Fibroblast of lung (primary cell): ENCODE measurements around the gene C1orf167. TPM values are rescaled to one million over a fixed set of nuclear protein-coding genes. Genes with fewer than 3 reads are reported as not detected.

ENCODE experiments used
- DNase-seq, 2 donors: peaks; one replicate each; pipeline versions ENCODE4 v3.0.0 to v3.0.0-alpha.2; 2010; ENCODE audit warnings: low read depth in 2 of 2
- H2AFZ ChIP-seq: 2 replicates; pipeline ENCODE4 v1.5.1; 2012; ENCODE audit warnings: low read length, control low read depth, inconsistent platforms
- H3K27ac ChIP-seq: 2 replicates; pipeline ENCODE4 v1.5.1; 2011; ENCODE audit warnings: low read length, control low read depth; ENCODE audit not compliant: insufficient read depth
- H3K27me3 ChIP-seq: 2 replicates; pipeline ENCODE4 v1.5.1; 2011; ENCODE audit warnings: mild to moderate bottlenecking, low read length; ENCODE audit not compliant: control insufficient read depth, insufficient read depth
- H3K36me3 ChIP-seq: 2 replicates; pipeline ENCODE4 v1.5.1; 2011; ENCODE audit warnings: low read length; ENCODE audit not compliant: control insufficient read depth, insufficient read depth
- H3K4me1 ChIP-seq: 2 replicates; pipeline ENCODE4 v1.5.1; 2011; ENCODE audit warnings: low read length; ENCODE audit not compliant: control insufficient read depth, insufficient read depth; ENCODE audit errors: extremely low read depth
- H3K4me2 ChIP-seq: 2 replicates; pipeline ENCODE4 v1.5.1; 2011; ENCODE audit warnings: low read length, control low read depth; ENCODE audit not compliant: insufficient read depth; ENCODE audit errors: extremely low read depth
- H3K4me3 ChIP-seq, 4 experiments: fragments of 200-600 bp in 1 of 4; sonication (generic) in 1 of 4; replicated peaks in 1 of 4; 2 replicates each; pipeline ENCODE4 v1.5.1; 2011 to 2016; ENCODE audit warnings: low read length in 4 of 4, low read depth in 3 of 4, mild to moderate bottlenecking in 3 of 4, control low read depth in 2 of 4, inconsistent platforms in 1 of 4, mixed read lengths in 1 of 4; ENCODE audit not compliant: insufficient read depth in 1 of 4; ENCODE audit errors: control extremely low read depth in 1 of 4
- H3K79me2 ChIP-seq: 2 replicates; pipeline ENCODE4 v1.5.1; 2012; ENCODE audit warnings: mild to moderate bottlenecking, low read length, inconsistent platforms; ENCODE audit not compliant: control insufficient read depth, insufficient read depth
- H3K9ac ChIP-seq: 2 replicates; pipeline ENCODE4 v1.5.1; 2011; ENCODE audit warnings: mild to moderate bottlenecking, low read length, control low read depth; ENCODE audit not compliant: insufficient read depth
- H3K9me3 ChIP-seq: 2 replicates; pipeline ENCODE4 v1.5.1; 2012; ENCODE audit warnings: low read depth, low read length; ENCODE audit not compliant: control insufficient read depth, insufficient read depth
- H4K20me1 ChIP-seq: 2 replicates; pipeline ENCODE4 v1.5.1; 2011; ENCODE audit warnings: low read length; ENCODE audit not compliant: control insufficient read depth, insufficient read depth; ENCODE audit errors: extremely low read depth
- CTCF ChIP-seq, 2 donors: IDR thresholded peaks in 1 of 2; conservative IDR thresholded peaks in 1 of 2; 1 replicate in 1 of 2; 2 replicates in 1 of 2; pipeline ENCODE4 v1.5.1; 2011 to 2012; ENCODE audit warnings: low read length in 2 of 2, control low read depth in 1 of 2, inconsistent platforms in 1 of 2, low read depth in 1 of 2, mild to moderate bottlenecking in 1 of 2
- EZH2 ChIP-seq: IDR thresholded peaks from 2 replicates; pipeline ENCODE4 v1.5.1; 2012; ENCODE audit warnings: low read length, control low read depth, mild to moderate bottlenecking; ENCODE audit errors: missing control alignments
- polyA plus RNA-seq, 2 donors: library from polyadenylated mRNA; depleted of rRNA in 1 of 2; stranded (reverse) in 1 of 2; unstranded in 1 of 2; fragments of >200 nt; gene quantifications; 2 replicates each; pipeline ENCODE4 v1.2.1, GENCODE V29; 2011 to 2012; ENCODE audit warnings: missing spikeins in 1 of 2
- total RNA-seq: library from RNA; depleted of rRNA; stranded (reverse); fragments of >200 nt; gene quantifications from 2 replicates; pipeline ENCODE4 v1.2.1, GENCODE V29; 2014

The C1orf167 gene
- total and polyA plus RNA-seq, 2 donors (not counting 1 experiment from before 2014, with no cell fraction given) = 0.39 to 0.99 TPM

GRCh38 chr1:11786168-11786567 is 24.2 kb downstream of the C1orf167 start:
- peaks cover 22% of the 10 kb centered on the region for H3K36me3 ChIP-seq
- no peak for DNase-seq
- H3K9me3 ChIP-seq = no peaks in the 10 kb centered on the region
- no peak overlapping the region for H3K4me3 ChIP-seq
- H2AFZ ChIP-seq = no peak overlapping the region
- no peaks in the 10 kb centered on the region for H3K79me2 ChIP-seq
- H3K27ac ChIP-seq = no peak overlapping the region
- H4K20me1 ChIP-seq = no peaks in the 10 kb centered on the region
- TF ChIP-seq EZH2 (no peak), CTCF (conservative IDR thresholded peaks at IDR 0.05 in 1 of 2, IDR thresholded peaks at IDR 0.05 in 1 of 2; ENCODE audit: low read depth in 1 of 2, low read length in 2 of 2) (no peak)
- H3K27me3 ChIP-seq = no peaks in the 10 kb centered on the region
- H3K4me1 ChIP-seq = peaks cover 31% of the 10 kb centered on the region
- no peak overlapping the region for H3K4me2 ChIP-seq
- no peak overlapping the region for H3K9ac ChIP-seq

- Histone ChIP-seq H3K4me2 (peak overlapping the region; percentile 56), H3K4me1 (peaks cover 37% of the 10 kb centered on the region), H3K79me2 (no peaks in the 10 kb centered on the region), H3K27me3 (no peaks in the 10 kb centered on the region), H3K9ac (no peak overlapping the region), H3K4me3 (no peak overlapping the region), H4K20me1 (no peaks in the 10 kb centered on the region), H3K9me3 (no peaks in the 10 kb centered on the region), H2AFZ (peak overlapping the region; percentile 15), H3K36me3 (peaks cover 24% of the 10 kb centered on the region), H3K27ac (peak overlapping the region; percentile 62)
- DNase-seq = peak; percentile 55 to 62
- TF ChIP-seq CTCF (conservative IDR thresholded peaks at IDR 0.05 in 1 of 2, IDR thresholded peaks at IDR 0.05 in 1 of 2; ENCODE audit: low read depth in 1 of 2, low read length in 2 of 2) = no peak
- no peak for TF ChIP-seq EZH2
Observed at GRCh38 chr1:11787251-11787803, 25.3 kb downstream of the C1orf167 start.

GRCh38 chr1:11787804-11788436 is 25.9 kb downstream of the C1orf167 start:
- DNase-seq = no peak
- H3K9me3 ChIP-seq = no peaks in the 10 kb centered on the region
- peak overlapping the region; percentile 56 for H3K4me2 ChIP-seq
- TF ChIP-seq CTCF (conservative IDR thresholded peaks at IDR 0.05 in 1 of 2, IDR thresholded peaks at IDR 0.05 in 1 of 2; ENCODE audit: low read depth in 1 of 2, low read length in 2 of 2) (no peak), EZH2 (no peak)
- no peak overlapping the region for H3K4me3 ChIP-seq
- H3K27me3 ChIP-seq = no peaks in the 10 kb centered on the region
- H3K79me2 ChIP-seq = no peaks in the 10 kb centered on the region
- peak overlapping the region; percentile 62 for H3K27ac ChIP-seq
- H3K4me1 ChIP-seq = peaks cover 37% of the 10 kb centered on the region
- H4K20me1 ChIP-seq = no peaks in the 10 kb centered on the region
- peaks cover 29% of the 10 kb centered on the region for H3K36me3 ChIP-seq
- peak overlapping the region; percentile 41 for H3K9ac ChIP-seq
- no peak overlapping the region for H2AFZ ChIP-seq
